ENCODE measurements around the gene SORBS1.

The SORBS1 gene

GRCh38 chr10:95429639-95430038, 131.5 kb downstream of the SORBS1 start:
- DNase-seq, result no peak

DNA sequence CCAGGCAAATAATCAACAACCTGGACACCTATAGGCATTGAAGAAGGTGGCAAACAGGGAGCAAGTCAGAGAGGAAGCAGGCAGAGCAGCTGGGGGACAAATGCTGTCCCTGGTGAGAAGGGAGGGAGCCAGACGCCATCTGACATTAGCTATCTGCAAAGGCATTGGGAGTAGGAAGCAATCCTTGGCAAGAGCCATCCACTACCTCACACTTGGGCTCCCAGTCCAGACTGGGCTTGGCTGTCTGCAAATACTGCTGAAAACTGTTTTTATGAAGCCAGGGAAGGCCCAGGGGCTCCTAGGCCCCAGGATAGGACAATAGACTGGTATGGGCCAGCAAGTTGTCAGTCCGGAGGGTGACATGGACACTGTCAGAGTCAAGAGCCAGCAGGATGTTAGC, 132.5 kb downstream of the SORBS1 start:
- no peak for DNase-seq

GRCh38 chr10:95426482-95426881, 134.7 kb downstream of the SORBS1 start:
- no peak for DNase-seq

- DNase-seq, result no peak
Observed at GRCh38 chr10:95425592-95426465, 135.3 kb downstream of the SORBS1 start.

DNA sequence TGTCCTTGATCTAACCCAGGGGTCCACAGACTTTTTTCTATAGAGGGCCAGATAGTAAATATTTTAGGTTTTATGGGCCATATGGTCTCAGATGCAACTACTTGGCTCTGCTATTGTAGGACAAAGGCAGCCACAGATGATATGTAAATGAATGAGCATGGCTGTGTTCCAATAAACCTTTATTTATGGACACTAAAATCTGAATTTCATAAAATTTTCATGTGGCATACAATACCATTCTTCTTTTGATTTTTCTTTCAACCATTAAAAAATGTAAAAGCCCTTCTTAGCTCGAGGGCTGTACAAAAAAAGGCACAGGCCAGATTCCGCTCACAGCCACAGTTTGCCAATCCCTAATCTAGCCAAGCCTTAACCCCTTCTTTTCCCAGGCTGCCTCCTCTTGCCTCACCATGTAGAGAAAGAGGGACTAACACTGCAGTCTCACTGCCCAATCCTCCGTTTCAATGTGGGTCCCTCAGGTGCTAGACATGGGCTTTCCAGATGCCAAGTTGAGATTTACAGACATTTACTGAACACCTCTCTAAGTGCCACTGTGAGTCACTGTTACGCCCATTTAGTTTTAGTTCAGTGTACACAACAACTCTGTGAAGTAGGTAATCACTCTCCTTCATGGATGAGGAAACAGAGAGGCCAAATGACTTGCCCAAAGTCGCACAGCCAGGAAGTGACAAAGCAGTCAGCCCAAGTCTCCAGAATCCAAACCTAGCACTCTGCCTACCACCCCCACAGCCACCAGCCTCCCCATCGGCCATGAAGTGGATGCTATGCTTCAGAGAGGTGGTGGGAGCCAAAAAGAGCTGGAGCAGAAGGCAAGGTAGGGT, 137.8 kb downstream of the SORBS1 start:
- no peak for DNase-seq

GRCh38 chr10:95422233-95422632, 138.9 kb downstream of the SORBS1 start:
- no peak for DNase-seq

DNA sequence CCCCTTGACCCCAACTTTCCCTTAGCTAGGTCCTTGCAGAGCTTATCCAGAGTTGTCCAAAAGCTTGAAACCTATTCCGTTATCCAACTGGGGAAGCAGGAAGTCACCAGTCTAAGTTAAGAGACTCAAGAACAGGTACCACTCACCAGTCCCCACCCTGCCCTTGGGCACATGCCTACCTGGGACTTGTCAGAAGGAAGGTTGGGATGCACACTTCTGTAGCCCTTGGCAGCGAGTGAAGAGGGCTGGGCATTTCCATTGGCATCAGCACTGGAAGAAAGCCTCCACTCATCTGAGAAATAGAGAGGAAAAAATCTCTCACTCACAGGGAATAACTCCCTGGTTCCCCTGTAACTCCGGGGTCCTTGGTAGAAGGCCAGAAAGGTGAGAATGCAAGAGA, 139.4 kb downstream of the SORBS1 start:
- DNase-seq, result no peak

- no peak for DNase-seq
Observed at GRCh38 chr10:95419399-95419798, 141.8 kb downstream of the SORBS1 start.

GRCh38 chr10:95416973-95417372, 144.2 kb downstream of the SORBS1 start:
- DNase-seq, result no peak

DNA sequence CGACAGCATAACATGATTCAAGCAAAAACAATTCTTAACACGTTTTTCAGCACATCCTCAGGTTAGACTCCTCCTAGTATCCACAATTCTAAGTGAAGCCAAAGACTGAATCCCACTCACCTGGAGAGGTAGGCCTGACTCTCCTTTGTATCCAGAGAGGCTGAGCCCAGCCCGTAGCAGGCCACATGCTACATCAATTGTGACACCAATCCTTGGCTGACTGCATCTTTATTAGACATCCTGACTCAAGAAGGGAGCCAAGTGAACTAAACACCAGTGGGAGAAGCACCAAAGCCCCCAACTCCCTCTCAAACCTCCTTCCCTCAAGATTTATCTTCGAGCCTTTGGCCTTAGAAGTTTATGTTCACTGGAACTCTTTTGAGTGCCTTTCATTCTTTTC, 144.9 kb downstream of the SORBS1 start:
- DNase-seq, result no peak

- no peak for DNase-seq
Observed at GRCh38 chr10:95415621-95416031, 145.5 kb downstream of the SORBS1 start.

- DNase-seq, result no peak
Observed at GRCh38 chr10:95414844-95415485, 146.2 kb downstream of the SORBS1 start.

DNA sequence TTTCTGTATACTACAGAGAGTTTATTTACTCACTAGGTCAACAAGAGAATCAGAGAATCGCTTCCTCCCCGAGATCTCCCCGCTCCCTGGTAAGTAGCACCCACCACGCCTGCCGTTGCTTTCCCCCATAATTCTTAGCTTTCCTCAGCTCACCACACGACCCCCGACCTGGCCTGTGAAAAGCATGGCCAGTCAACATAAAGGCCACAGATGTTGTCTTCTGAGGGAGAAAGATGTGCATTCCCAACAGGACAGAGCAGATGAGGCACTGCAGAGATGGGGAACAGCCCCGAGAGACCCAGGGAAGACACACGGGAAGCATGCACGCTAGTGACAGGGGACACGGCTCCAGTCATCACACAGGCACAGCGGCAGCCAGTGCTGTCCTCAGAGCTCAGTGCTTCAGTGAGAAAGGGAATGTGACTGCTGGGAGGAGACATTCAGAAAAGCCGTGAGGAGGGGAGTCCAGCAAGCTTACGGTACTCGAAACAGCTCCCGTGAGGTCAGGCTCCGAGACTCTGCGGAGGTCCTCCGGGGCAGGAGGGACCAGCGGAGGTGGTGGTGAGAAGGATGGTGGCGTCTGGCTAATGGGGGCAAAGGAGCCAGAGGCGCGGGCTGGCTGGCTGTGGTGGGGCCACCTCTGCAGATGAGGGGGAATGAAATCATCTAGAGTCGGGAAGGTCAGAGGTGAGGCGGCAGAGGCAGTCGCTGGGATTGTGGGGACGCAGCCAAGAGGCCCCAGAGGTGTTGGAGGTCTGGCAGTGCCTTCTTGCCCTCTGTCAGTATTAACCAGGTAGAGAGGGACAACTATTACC, 146.9 kb downstream of the SORBS1 start:
- no peak for DNase-seq

- DNase-seq, result no peak
Observed at GRCh38 chr10:95413588-95413987, 147.6 kb downstream of the SORBS1 start.

DNA sequence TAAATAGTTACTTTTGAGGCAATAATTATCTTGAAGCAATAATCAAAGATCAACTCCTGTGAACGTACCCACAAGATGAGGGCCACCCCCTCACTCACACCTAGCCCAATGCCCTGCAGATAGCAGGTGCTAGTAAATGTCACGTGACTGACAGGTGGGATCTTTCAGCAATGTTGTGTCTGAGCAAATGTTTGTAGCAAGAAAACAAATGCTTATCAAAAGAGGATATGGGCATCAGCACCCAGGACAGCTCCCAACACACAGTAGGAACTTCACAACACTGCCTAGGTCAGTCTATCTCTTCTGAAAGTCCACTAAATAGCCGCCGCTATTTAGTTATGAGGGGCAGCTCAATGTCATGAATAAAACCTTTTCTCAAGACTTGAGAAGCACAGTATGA, 149.5 kb downstream of the SORBS1 start:
- DNase-seq, result no peak

- DNase-seq, result no peak
Observed at GRCh38 chr10:95408983-95409873, 151.9 kb downstream of the SORBS1 start.

- DNase-seq, result no peak
Observed at GRCh38 chr10:95408148-95408960, 152.8 kb downstream of the SORBS1 start.

DNA sequence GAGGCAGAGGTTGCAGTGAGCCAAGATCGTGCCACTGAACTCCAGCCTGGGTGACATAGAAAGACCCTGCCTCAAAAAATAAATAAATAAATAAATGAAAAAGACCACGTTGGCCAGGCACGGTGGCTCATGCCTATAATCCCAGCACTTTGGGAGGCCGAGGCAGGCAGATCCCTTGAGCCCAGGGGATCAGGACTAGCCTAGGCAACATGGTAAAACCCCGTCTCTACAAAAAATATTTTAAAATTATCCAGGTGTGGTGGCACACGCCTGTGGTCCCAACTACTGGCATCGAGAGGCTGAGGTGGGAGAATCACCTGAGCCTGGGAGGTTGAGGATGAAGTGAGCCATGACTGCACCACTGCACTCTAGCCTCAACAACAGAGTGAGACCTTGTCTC, 153.6 kb downstream of the SORBS1 start:
- no peak for DNase-seq

DNA sequence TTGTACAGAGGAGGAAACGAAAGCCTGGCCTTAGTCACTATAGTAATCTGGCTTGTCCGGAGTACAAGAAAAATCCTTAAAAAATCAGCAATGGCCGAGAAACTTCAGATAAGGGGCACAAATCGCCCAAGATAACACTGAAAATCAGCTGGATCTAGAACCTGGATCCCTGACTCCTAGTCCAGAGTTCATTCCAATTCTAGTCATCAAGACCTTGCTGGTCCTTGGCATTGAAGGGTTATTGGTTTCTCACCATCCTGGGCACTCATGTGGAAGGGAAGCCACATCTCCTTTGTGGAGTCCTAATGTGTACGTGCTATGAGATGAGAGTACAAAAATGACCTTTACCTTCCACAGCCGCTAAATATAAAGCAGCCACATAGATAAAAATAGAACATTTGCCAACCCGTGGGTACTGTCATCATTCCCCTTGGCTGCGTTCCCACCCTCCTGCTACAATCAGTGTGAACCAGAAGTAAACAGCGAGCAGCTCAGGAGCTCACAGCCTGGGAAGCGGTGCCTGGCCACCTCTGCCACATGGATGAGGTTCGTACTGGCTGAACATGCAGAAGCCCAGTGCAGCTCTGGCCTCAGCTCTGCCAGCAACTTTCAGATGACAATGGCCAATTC, 154.4 kb downstream of the SORBS1 start:
- no peak for DNase-seq

- no peak for DNase-seq
Observed at GRCh38 chr10:95405655-95406054, 155.5 kb downstream of the SORBS1 start.

Data from stimulated activated CD8-positive, alpha-beta memory T cell treated with anti-CD3 and anti-CD28 coated beads, Interleukin-4, amount 100 ng/mL, for 48 hours (primary cell).